Subcutaneous abdominal adipose tissue (tissue), 5 donors: Measurements from ENCODE around the gene PLIN5.

Source experiments
- H3K27ac ChIP-seq: one replicate; pipeline ENCODE4 v1.7.0; 2013; ENCODE audit warnings: low read depth, mild to moderate bottlenecking, inconsistent platforms, low read length, moderate library complexity
- H3K27me3 ChIP-seq, 5 donors: one replicate each; pipeline ENCODE4 v1.7.0; 2013; ENCODE audit warnings: low read length in 5 of 5, inconsistent platforms in 1 of 5; ENCODE audit not compliant: control insufficient read depth in 5 of 5, insufficient read depth in 4 of 5
- H3K36me3 ChIP-seq, 5 donors: one replicate each; pipeline ENCODE4 v1.7.0; 2013; ENCODE audit warnings: low read length in 5 of 5; ENCODE audit not compliant: control insufficient read depth in 5 of 5, insufficient read depth in 5 of 5
- H3K4me1 ChIP-seq, 5 donors: one replicate each; pipeline ENCODE4 v1.7.0; 2013; ENCODE audit warnings: low read length in 5 of 5, mild to moderate bottlenecking in 3 of 5, moderate library complexity in 1 of 5; ENCODE audit not compliant: control insufficient read depth in 5 of 5, insufficient read depth in 5 of 5
- H3K4me3 ChIP-seq, 5 donors: one replicate each; pipeline ENCODE4 v1.7.0; 2013; ENCODE audit warnings: low read length in 5 of 5, low read depth in 1 of 5
- H3K9ac ChIP-seq, 5 donors: one replicate each; pipeline ENCODE4 v1.7.0; 2013; ENCODE audit warnings: low read length in 5 of 5, mild to moderate bottlenecking in 4 of 5, moderate library complexity in 3 of 5
- H3K9me3 ChIP-seq, 5 donors: one replicate each; pipeline ENCODE4 v1.7.0; 2013; ENCODE audit warnings: low read length in 5 of 5; ENCODE audit not compliant: control insufficient read depth in 5 of 5
- donor health status: healthy.
- donor health status: healthy.
- donor health status: healthy.
- donor health status: healthy.
- donor health status: healthy.

PLIN5 gene

GRCh38 chr19:4523306-4524110 lies 11.5 kb downstream of the PLIN5 start:
- Histone ChIP-seq H3K4me1 (peaks cover 14 to 61% (median 57%) of the 10 kb centered on the region in 5 donors), H3K9ac (peak overlapping the region in 1 of 5 donors; percentile 66), H3K9me3 (no peaks in the 10 kb centered on the region), H3K27ac (peak overlapping the region; percentile 98), H3K27me3 (peaks cover 0 to 2% (median 0%) of the 10 kb centered on the region in 5 donors), H3K4me3 (no peak overlapping the region), H3K36me3 (peaks cover 0 to under 1% (median 0%) of the 10 kb centered on the region in 5 donors)

- Histone ChIP-seq H3K27me3 (peaks cover 0 to 2% (median 0%) of the 10 kb centered on the region in 5 donors), H3K9me3 (no peaks in the 10 kb centered on the region), H3K4me3 (peak overlapping the region in 3 of 5 donors; percentile 36 to 57 (median 46)), H3K9ac (peak overlapping the region in 4 of 5 donors; percentile 12 to 75 (median 72)), H3K4me1 (peaks cover 14 to 71% (median 67%) of the 10 kb centered on the region in 5 donors), H3K27ac (peak overlapping the region; percentile 98), H3K36me3 (peaks cover 0 to 8% (median 0%) of the 10 kb centered on the region in 5 donors)
Observed at GRCh38 chr19:4522291-4523002, 12.6 kb downstream of the PLIN5 start.

- peak overlapping the region in 4 of 5 donors; percentile 12 to 75 (median 72) for H3K9ac ChIP-seq
- H3K9me3 ChIP-seq = no peaks in the 10 kb centered on the region
- peak overlapping the region; percentile 98 for H3K27ac ChIP-seq
- H3K36me3 ChIP-seq = peaks cover 0 to 13% (median 0%) of the 10 kb centered on the region in 5 donors
- H3K27me3 ChIP-seq = peaks cover 0 to 2% (median 0%) of the 10 kb centered on the region in 5 donors
- H3K4me1 ChIP-seq = peaks cover 14 to 77% (median 71%) of the 10 kb centered on the region in 5 donors
- H3K4me3 ChIP-seq = peak overlapping the region in 4 of 5 donors; percentile 33 to 57 (median 41)
Observed at GRCh38 chr19:4521888-4522242, 13.2 kb downstream of the PLIN5 start.

- peak overlapping the region in 4 of 5 donors; percentile 33 to 57 (median 41) for H3K4me3 ChIP-seq
- peak overlapping the region; percentile 12 to 89 (median 74) for H3K9ac ChIP-seq
- H3K27me3 ChIP-seq = peaks cover 0 to 2% (median 0%) of the 10 kb centered on the region in 5 donors
- peaks cover 14 to 79% (median 75%) of the 10 kb centered on the region in 5 donors for H3K4me1 ChIP-seq
- H3K27ac ChIP-seq = peak overlapping the region; percentile 98
- H3K9me3 ChIP-seq = no peaks in the 10 kb centered on the region
- H3K36me3 ChIP-seq = peaks cover 0 to 17% (median 4%) of the 10 kb centered on the region in 5 donors
Observed at GRCh38 chr19:4521170-4521887, 13.7 kb downstream of the PLIN5 start.

- peaks cover 0 to 28% (median 12%) of the 10 kb centered on the region in 5 donors for H3K36me3 ChIP-seq
- peak overlapping the region in 2 of 5 donors; percentile 81 to 94 for H3K4me3 ChIP-seq
- peak overlapping the region; percentile 15 to 79 (median 73) for H3K9ac ChIP-seq
- peaks cover 14 to 81% (median 70%) of the 10 kb centered on the region in 5 donors for H3K4me1 ChIP-seq
- H3K27ac ChIP-seq = peak overlapping the region; percentile 97
- H3K9me3 ChIP-seq = no peaks in the 10 kb centered on the region
- H3K27me3 ChIP-seq = peaks cover 0 to 2% (median 0%) of the 10 kb centered on the region in 5 donors
Observed at GRCh38 chr19:4519521-4520277, 15.3 kb downstream of the PLIN5 start.

GRCh38 chr19:4519172-4519496 lies 15.9 kb downstream of the PLIN5 start:
- Histone ChIP-seq H3K4me1 (peaks cover 14 to 81% (median 70%) of the 10 kb centered on the region in 5 donors), H3K36me3 (peaks cover 0 to 28% (median 12%) of the 10 kb centered on the region in 5 donors), H3K9me3 (no peaks in the 10 kb centered on the region), H3K27ac (peak overlapping the region; percentile 97), H3K9ac (peak overlapping the region; percentile 15 to 79 (median 73)), H3K27me3 (peaks cover 0 to 2% (median 0%) of the 10 kb centered on the region in 5 donors), H3K4me3 (peak overlapping the region; percentile 46 to 94 (median 73))

- Histone ChIP-seq H3K9ac (peak within 1 kb of the TSS; percentile 15 to 95 (median 75)), H3K4me1 (peaks cover 14 to 80% (median 71%) of the 10 kb centered on the region in 5 donors), H3K27me3 (peaks cover 0 to 2% (median 0%) of the 10 kb centered on the region in 5 donors), H3K9me3 (no peaks in the 10 kb centered on the region), H3K36me3 (peaks cover 0 to 33% (median 17%) of the 10 kb centered on the region in 5 donors), H3K27ac (peak within 1 kb of the TSS; percentile 97), H3K4me3 (peak within 1 kb of the TSS; percentile 63 to 96 (median 81))
Observed at GRCh38 chr19:4518345-4519171, 16.5 kb downstream of the PLIN5 start, which contains the start of gene PLIN4. PLIN4 (minus strand) TSS chr19:4518486; CDS start chr19:4518272, 214 bp downstream.

GRCh38 chr19:4517451-4518057 lies 17.5 kb downstream of the PLIN5 start:
- Histone ChIP-seq H3K4me1 (peaks cover 14 to 75% (median 64%) of the 10 kb centered on the region in 5 donors), H3K9ac (peak overlapping the region; percentile 15 to 95 (median 75)), H3K9me3 (no peaks in the 10 kb centered on the region), H3K27me3 (peaks cover 0 to 2% (median 0%) of the 10 kb centered on the region in 5 donors), H3K4me3 (peak overlapping the region; percentile 63 to 96 (median 81)), H3K27ac (peak overlapping the region; percentile 97), H3K36me3 (peaks cover 0 to 38% (median 25%) of the 10 kb centered on the region in 5 donors)
